Testis (tissue), 3 donors: Measurements from ENCODE around the gene DOK5. TPM values are rescaled to one million over a fixed set of nuclear protein-coding genes. Genes with fewer than 3 reads are reported as not detected.

ENCODE experiments used
- DNase-seq: peaks from one replicate; pipeline ENCODE4 v3.0.0-alpha.2; 2019
- H3K27ac ChIP-seq, 2 donors: fragments of 200-600 bp; sonication (generic); one replicate each; pipeline ENCODE4 v1.5.1; 2019
- H3K27me3 ChIP-seq: fragments of 200-600 bp; sonication (generic); one replicate; pipeline ENCODE4 v1.5.1; 2019
- H3K36me3 ChIP-seq: fragments of 200-600 bp; sonication (generic); one replicate; pipeline ENCODE4 v1.5.1; 2017; ENCODE audit warnings: low read depth; ENCODE audit errors: missing control alignments
- H3K4me1 ChIP-seq: fragments of 200-600 bp; sonication (generic); one replicate; pipeline ENCODE4 v1.5.1; 2019
- H3K4me3 ChIP-seq, 2 donors: fragments of 200-600 bp; sonication (generic); one replicate each; pipeline ENCODE4 v1.5.1; 2017 to 2019
- H3K9me3 ChIP-seq: fragments of 200-600 bp; sonication (generic); one replicate; pipeline ENCODE4 v1.5.1; 2017
- POLR2A ChIP-seq: fragments of 450-650 bp; IDR thresholded peaks from one replicate; pipeline ENCODE4 v1.6.1; 2017; ENCODE audit warnings: antibody characterized with exemption, mild to moderate bottlenecking, moderate library complexity
- WGBS, 2 donors: methylation state at CpG; one replicate each; pipeline ENCODE4 v1.1.5; 2018; 5-methylcytosine and 5-hydroxymethylcytosine counted together
- intact Hi-C: fragments of 100-400 bp; cut with DNase I; formaldehyde crosslinking; loops from one replicate; pipeline ENCODE4 v1.15.1; 2023; ENCODE audit warnings: low total_unique reads
- polyA plus RNA-seq: library from polyadenylated mRNA; stranded (reverse); fragments of 350-450 nt; fragmentation: Illumina TruSeq; extraction: RNeasy Lipid Tissue Mini Kit (QIAGEN cat#74804); gene quantifications from one replicate; pipeline ENCODE4 v1.2.3, GENCODE V29; 2014; ENCODE audit warnings: low read depth, low replicate concordance; ENCODE audit not compliant: insufficient read depth
- total RNA-seq, 2 donors: library from RNA; depleted of rRNA; stranded (reverse); fragments of >200 nt; gene quantifications; one replicate each; pipeline ENCODE4 v1.2.3, GENCODE V29; 2016
- TF ChIP-seq, protein P1 (sequence below), 3 experiments: fragments of 450-650 bp in 2 of 3; fragments of 200-600 bp in 1 of 3; sonication (generic) in 1 of 3; IDR thresholded peaks; one replicate each; pipeline ENCODE4 v1.5.1; 2016 to 2019; ENCODE audit warnings: antibody characterized with exemption in 3 of 3, mild to moderate bottlenecking in 2 of 3, moderate library complexity in 1 of 3

DOK5 gene
- total and polyA plus RNA-seq, 3 donors from 2014 or later = 1.0 to 3.1 (median 1.7) TPM

DNA sequence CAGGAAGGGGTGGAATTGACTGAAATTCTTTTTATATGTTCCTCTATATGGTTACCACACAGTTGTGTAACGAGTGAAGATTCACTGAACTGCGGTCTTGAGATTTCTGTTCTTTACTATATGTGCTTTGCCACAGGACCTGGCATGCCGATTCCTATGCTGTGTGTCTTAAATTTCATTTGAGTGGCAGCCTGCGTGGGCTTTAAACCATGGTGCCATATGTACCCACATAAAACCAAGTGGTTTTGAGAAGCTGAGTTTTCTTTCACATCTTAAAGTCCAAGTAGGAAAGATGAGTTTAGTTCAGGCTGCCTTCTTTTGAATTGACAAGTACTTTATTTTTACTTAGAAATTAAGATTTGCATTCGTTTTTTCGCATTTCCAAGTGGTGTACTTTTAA lies 101.1 kb downstream of the DOK5 start:
- no peak for DNase-seq
- WGBS, 2 donors = 94% methylated on average over 6 of the region's 6 CpGs
- TF ChIP-seq, protein P1, sequence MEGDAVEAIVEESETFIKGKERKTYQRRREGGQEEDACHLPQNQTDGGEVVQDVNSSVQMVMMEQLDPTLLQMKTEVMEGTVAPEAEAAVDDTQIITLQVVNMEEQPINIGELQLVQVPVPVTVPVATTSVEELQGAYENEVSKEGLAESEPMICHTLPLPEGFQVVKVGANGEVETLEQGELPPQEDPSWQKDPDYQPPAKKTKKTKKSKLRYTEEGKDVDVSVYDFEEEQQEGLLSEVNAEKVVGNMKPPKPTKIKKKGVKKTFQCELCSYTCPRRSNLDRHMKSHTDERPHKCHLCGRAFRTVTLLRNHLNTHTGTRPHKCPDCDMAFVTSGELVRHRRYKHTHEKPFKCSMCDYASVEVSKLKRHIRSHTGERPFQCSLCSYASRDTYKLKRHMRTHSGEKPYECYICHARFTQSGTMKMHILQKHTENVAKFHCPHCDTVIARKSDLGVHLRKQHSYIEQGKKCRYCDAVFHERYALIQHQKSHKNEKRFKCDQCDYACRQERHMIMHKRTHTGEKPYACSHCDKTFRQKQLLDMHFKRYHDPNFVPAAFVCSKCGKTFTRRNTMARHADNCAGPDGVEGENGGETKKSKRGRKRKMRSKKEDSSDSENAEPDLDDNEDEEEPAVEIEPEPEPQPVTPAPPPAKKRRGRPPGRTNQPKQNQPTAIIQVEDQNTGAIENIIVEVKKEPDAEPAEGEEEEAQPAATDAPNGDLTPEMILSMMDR (IDR thresholded peaks at IDR 0.05) = no peak
- no peak for TF ChIP-seq POLR2A
- no peaks in the 10 kb centered on the region for H3K36me3 ChIP-seq
- no peaks in the 10 kb centered on the region for H3K4me1 ChIP-seq
- no peaks in the 10 kb centered on the region for H3K27me3 ChIP-seq
- intact Hi-C loops = no loop called here
- H3K9me3 ChIP-seq = no peaks in the 10 kb centered on the region
- no peak overlapping the region for H3K27ac ChIP-seq
- no peak overlapping the region for H3K4me3 ChIP-seq

DNA sequence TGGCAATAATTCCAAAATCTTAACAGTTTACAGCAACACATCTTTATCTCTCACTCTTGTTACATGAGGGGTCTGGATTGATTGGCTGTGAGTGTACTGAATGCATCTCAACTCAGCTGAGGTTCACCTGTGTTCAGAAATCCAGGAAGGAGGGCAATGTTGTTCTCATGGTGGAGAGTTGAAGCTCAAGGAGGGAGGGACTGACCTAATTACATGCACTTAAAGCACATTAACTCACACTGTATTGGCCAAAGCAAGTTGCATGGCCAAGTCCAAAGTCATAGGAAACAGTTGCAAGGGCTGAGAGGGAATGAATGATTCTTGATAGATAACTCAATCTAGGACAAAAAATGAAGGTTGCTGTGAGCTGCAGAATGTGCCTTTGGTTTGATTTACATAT lies 102.2 kb downstream of the DOK5 start:
- no peak for DNase-seq
- Histone ChIP-seq H3K36me3 (no peaks in the 10 kb centered on the region), H3K27ac (no peak overlapping the region), H3K9me3 (no peaks in the 10 kb centered on the region), H3K27me3 (no peaks in the 10 kb centered on the region), H3K4me1 (no peaks in the 10 kb centered on the region), H3K4me3 (no peak overlapping the region)
- TF ChIP-seq POLR2A = no peak
- TF ChIP-seq, protein P1 (IDR thresholded peaks at IDR 0.05) = no peak
- intact Hi-C loops = no loop called here

DNA sequence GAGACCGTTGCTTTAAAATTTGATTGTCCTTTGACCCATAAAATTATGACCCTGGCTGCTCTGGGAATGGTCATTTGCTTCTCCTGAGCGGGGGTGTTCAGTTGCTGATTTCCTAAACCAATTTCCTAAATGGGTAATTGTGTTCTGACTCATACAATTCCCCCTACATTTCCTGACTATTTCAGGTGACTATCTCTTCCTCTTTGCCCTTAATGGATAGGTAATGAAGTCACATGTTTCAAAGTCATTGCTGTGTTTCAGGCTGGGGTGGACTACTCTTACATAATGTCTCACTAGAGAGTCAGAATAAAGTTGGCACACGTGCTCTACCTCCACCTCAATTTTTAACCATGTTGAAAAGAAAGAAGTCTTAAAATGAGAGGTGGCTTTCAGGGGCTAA lies 109.8 kb downstream of the DOK5 start:
- Histone ChIP-seq H3K36me3 (no peaks in the 10 kb centered on the region), H3K9me3 (no peaks in the 10 kb centered on the region), H3K4me3 (no peak overlapping the region), H3K27ac (no peak overlapping the region), H3K4me1 (no peaks in the 10 kb centered on the region), H3K27me3 (no peaks in the 10 kb centered on the region)
- no peak for DNase-seq
- TF ChIP-seq POLR2A = no peak
- TF ChIP-seq, protein P1 (IDR thresholded peaks at IDR 0.05) = no peak
- WGBS, 2 donors = 77 to 78% methylated on average over 3 of the region's 3 CpGs
- intact Hi-C loops = no loop called here

DNA sequence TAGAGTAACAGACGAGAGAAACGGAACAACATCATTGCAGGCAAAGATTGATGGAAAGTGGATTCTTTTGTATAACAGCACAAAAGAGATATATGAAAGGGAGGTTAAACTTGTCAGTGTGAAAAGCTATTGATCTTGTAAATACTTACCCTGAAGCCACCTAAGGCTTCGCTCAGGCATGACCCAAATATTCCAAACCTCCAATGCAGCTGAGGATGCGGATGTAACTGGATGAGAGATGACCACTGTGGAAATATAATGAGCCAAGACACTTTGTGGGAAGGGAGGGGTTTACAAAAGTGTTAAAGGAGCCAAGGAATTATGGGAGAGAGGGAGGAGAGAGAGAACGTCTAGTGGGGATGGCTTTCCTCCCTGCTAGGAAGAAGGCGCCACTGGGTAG lies 112.0 kb downstream of the DOK5 start:
- H3K27me3 ChIP-seq = no peaks in the 10 kb centered on the region
- H3K4me1 ChIP-seq = no peaks in the 10 kb centered on the region
- WGBS, 2 donors = 87% methylated on average over 6 of the region's 6 CpGs
- H3K27ac ChIP-seq = no peak overlapping the region
- DNase-seq = no peak
- no peaks in the 10 kb centered on the region for H3K36me3 ChIP-seq
- no peak overlapping the region for H3K4me3 ChIP-seq
- no peaks in the 10 kb centered on the region for H3K9me3 ChIP-seq
- intact Hi-C loops = no loop called here
- no peak for TF ChIP-seq POLR2A
- TF ChIP-seq, protein P1 (IDR thresholded peaks at IDR 0.05) = no peak

DNA sequence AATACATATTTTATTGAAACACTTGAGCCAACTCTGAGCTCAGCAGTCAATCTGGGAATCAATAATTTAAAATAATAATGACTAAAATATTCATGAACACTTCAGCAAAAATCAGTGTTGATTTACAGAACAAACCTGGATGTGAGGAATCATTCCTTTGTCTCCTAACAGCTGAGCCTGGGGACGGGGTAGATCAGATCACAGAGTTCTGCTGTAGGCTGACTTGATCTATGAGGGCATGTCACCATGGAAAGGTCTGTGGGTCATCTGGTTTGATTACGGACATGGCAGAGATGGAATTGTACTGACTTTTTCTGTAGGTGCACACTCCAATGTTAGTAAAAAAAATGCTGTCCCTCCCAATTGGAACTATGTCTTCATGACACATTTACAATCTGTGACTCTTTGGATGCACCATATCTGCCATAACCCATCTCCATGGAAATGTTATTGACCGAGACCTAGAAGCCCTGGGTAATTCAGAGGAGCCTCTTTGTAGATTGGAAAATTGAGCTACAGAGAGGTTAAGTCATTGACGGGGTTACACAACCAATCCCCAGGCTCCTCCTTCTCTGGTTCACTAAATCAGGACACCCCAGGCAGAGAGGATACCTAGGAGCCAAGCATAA lies 114.1 kb downstream of the DOK5 start:
- no peaks in the 10 kb centered on the region for H3K4me1 ChIP-seq
- intact Hi-C loops = no loop called here
- DNase-seq = no peak
- no peak overlapping the region for H3K27ac ChIP-seq
- TF ChIP-seq, protein P1 (IDR thresholded peaks at IDR 0.05) = no peak
- TF ChIP-seq POLR2A = no peak
- H3K9me3 ChIP-seq = no peaks in the 10 kb centered on the region
- no peaks in the 10 kb centered on the region for H3K36me3 ChIP-seq
- whole genome bisulfite sequencing, 2 donors = 85 to 88% methylated on average over 4 of the region's 4 CpGs
- H3K4me3 ChIP-seq = no peak overlapping the region
- H3K27me3 ChIP-seq = no peaks in the 10 kb centered on the region
